ENCODE results near the gene FBLN2.
"Not testable (repeated sequence)": the region's sequence is repeated elsewhere in the genome, so short reads cannot be mapped to it uniquely, and the experiment has no call there.

The FBLN2 gene

DNA sequence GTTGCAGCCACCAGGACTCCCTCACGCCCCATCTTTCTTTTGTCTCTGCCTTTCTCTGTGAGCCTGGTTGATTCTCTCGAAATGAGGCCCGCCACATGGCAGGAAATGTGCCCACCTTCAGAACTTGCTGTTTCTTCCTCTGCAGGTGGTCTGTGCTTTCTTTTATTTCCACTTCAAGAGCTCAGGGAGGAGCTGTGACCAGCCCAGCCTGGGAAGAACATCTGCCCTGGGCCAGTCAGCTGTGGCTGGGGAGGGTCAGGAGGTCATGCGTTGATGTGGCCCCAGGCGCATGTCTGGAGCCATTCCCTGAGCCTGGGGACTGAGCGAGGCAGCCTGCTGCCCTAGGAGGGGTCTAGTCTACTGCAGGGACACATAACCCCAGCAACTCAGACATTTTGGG is 8.0 kb downstream of the FBLN2 start:
- H3K4me3 ChIP-seq (ENCODE audit: low read length): no peak overlapping the region
- TF ChIP-seq ZNF274 (IDR thresholded peaks at IDR 0.05; ENCODE audit: low read depth, low read length): no peak

DNA sequence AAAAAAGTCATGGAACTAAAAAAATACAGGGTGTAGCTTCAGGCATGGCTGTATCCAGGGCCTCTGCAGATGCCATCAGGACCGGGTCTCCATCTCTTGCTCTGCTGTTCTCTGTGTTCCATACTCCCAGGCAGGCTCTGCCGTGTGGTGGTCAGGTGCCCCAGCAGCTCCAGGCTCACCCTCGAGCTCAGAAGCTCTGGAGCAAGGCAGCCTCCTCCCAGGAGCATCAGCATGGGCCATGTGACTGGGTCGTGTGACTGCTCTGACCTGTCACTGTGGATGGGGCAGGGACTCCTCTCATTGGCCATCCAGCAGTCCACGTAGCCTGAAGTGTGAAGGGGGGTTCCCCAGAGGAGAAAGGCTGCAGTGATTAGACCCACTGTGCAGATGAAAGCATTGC is 8.5 kb downstream of the FBLN2 start:
- no peak for TF ChIP-seq ZNF274 (IDR thresholded peaks at IDR 0.05; ENCODE audit: low read depth, low read length)

DNA sequence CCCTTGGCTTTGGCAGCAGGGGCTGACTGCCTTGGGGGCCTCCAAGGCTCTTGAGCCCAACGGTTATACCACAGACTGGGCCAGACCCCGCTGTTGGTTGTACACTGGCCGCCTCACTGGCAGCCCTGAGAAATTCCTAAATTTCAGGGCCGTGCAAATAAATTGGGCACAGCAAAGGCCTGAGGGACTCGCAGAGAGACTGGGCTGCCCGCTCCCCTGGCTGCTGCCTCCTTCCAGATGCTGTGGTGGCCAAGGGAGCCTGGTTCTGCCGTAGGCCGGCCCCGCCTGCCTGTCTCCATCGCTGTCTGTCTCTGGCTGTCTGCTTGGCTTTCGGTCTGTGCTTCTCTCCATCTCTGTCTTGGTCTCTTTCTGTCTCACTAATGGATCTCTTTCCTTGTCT is 9.0 kb downstream of the FBLN2 start:
- no peak for TF ChIP-seq ZNF274 (IDR thresholded peaks at IDR 0.05; ENCODE audit: low read depth, low read length)
- H3K4me3 ChIP-seq (ENCODE audit: low read length): no peak overlapping the region

More for the DNA sequence above, 8.5 kb downstream of the FBLN2 start:
- no peak overlapping the region for H3K4me3 ChIP-seq (ENCODE audit: low read length)

DNA sequence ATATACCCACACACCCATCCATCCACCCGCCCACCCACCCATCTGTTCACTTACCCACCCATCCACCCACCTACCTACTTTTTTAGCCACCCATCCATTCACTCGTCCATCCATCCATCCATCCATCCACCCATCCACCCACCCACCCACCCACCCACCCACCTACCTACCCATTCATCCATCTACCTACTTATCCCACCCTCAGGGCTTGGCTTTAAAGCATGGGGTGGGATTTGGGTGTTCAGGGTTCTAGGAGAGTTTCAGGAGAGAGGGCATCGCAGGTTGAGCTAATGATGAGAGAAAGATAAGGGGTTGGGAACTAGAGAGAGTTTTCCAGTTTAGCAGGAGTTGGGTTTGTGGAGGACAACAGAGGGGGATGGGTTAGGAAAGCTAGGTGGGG is 9.7 kb downstream of the FBLN2 start:
- TF ChIP-seq ZNF274 (IDR thresholded peaks at IDR 0.05; ENCODE audit: low read depth, low read length): no peak

DNA sequence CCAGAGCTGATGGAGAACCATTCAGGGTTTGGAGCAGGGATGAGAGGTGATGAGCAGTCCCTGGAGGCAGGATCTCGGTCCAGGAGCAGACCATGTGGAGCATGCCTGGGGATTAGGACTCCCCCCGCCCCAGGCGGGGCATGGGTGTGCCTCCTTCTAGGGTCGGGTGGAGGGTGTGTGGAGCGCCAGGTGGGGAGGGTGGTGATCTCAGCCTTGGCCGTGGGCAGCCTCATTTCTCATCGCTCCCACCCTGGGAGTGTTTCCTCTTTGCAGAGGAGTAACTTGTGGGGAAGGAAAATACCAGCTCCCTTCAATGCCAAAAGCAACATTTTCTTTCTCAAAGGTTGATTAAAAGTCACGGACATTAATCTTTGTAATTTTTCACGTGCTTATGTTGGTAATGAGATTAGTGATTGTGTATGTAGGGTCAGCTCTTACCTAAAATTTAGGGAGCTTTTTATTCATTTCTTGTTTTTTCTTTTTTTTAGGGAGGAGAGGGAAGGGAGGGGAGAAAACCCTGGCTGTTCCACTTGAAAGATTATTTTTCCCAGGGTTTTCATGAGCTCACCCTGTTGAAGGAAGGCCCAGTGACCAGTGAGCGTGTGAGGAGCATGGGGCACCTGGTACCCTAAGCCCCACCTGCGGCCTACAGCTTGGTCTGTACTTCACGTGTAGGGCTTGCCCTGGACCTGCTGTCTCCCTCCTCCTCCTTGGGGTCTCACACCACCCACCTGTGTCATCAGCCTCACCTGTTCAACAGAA is 11.0 kb downstream of the FBLN2 start:
- H3K4me3 ChIP-seq (ENCODE audit: low read length): no peak overlapping the region

More for the DNA sequence above, 9.7 kb downstream of the FBLN2 start:
- H3K4me3 ChIP-seq (ENCODE audit: low read length): no peak overlapping the region

DNA sequence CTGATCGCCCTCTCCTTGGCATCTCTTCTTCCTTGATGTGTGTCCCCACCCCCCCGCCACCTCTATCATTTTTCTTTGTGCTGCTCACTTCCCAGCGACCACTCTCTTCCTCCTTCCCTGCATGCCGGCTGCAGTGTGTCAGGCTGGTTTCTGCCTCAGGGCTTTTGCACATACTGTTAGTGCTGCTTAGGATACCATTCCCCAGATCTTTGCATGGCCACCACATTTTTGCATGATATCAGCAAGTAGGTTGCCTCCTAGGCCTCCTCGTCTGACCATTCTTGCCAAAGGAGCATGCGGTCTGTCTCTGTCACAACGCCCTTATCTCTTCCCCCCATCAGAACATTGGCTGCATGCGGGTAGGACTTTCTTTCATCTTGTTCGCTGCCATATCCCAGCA is 12.5 kb downstream of the FBLN2 start:
- no peak overlapping the region for H3K4me3 ChIP-seq (ENCODE audit: low read length)
- TF ChIP-seq ZNF274 (IDR thresholded peaks at IDR 0.05; ENCODE audit: low read depth, low read length): no peak

More for the DNA sequence above, 11.0 kb downstream of the FBLN2 start:
- TF ChIP-seq ZNF274 (IDR thresholded peaks at IDR 0.05; ENCODE audit: low read depth, low read length): no peak

DNA sequence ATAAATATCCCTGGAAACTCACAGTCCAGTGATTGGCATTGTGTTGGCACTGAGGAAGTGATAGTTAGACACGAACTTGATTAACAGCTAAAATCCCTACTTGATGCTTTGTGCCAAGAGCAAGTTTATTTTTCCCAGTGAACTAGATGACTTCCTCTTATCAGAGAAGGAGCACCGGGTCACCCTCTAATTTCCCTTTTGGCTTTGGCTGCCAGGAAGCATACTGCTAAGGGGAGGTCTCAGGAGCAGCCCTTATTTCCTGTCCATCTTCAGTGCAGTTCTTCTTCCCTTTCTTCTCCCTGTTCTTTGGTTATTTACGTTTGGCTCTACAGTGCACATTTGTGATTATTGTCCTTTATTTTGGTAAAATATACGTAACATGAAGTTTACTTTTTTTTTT is 13.0 kb downstream of the FBLN2 start:
- TF ChIP-seq ZNF274 (IDR thresholded peaks at IDR 0.05; ENCODE audit: low read depth, low read length): no peak
- no peak overlapping the region for H3K4me3 ChIP-seq (ENCODE audit: low read length)

DNA sequence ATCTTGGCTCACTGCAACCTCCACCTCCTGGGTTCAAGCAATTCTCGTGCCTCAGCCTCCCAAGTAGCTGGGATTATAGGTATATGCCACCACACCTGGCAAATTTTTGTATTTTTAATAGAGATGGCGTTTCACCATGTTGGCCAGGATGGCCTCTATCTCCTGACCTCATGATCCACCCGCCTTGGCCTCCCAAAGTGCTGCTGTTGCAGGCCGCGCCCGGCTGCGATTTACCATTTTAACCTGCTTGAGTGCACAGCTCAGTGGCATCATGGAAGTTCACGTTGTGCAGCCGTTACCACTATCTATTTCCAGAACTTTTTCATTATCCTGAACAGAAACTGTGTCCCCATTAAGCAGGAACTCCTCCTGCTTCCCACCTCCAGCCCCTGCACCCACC is 13.5 kb downstream of the FBLN2 start:
- H3K4me3 ChIP-seq (ENCODE audit: low read length): not testable (repeated sequence)

DNA sequence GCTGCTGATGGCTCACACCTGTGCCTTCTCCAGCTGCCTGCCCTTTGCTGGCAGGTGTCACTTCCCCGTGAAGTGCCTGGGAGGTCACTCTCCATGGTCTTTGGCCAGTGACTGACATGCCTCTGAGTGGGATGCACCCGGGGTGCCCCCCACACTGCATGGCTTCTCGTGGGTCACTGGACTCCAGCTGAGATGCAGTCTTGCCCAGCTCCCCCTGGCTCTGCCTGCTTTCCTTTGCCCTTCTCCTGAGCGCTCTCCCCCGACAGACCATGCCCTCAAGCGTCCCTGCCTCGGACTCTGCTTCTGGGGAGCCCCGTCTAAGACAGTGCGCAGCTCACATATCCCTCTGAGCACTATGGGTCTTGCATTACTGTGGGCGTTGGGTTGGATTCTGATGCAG is 14.4 kb downstream of the FBLN2 start:
- no peak for TF ChIP-seq ZNF274 (IDR thresholded peaks at IDR 0.05; ENCODE audit: low read depth, low read length)
- no peak overlapping the region for H3K4me3 ChIP-seq (ENCODE audit: low read length)

DNA sequence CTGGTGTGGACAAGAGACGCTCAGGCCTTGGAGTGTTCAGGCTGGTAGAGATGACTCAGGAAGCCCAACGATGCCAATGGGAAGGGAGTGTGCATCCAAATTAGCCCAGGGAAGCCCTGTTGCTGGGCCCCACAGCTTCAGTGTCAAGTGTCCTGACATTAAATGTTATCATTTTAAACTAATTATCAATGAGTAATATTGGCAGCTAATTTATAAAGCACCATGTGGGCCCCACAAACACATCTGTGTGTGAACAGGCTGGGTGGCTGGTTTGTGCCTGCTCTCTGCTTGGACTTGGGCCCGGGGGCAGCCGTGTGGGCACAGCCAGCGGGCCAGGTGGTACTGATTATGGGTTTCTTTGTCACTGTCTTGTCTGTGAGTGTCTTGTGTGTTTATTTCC is 15.0 kb downstream of the FBLN2 start:
- H3K4me3 ChIP-seq (ENCODE audit: low read length): no peak overlapping the region
- no peak for TF ChIP-seq ZNF274 (IDR thresholded peaks at IDR 0.05; ENCODE audit: low read depth, low read length)

DNA sequence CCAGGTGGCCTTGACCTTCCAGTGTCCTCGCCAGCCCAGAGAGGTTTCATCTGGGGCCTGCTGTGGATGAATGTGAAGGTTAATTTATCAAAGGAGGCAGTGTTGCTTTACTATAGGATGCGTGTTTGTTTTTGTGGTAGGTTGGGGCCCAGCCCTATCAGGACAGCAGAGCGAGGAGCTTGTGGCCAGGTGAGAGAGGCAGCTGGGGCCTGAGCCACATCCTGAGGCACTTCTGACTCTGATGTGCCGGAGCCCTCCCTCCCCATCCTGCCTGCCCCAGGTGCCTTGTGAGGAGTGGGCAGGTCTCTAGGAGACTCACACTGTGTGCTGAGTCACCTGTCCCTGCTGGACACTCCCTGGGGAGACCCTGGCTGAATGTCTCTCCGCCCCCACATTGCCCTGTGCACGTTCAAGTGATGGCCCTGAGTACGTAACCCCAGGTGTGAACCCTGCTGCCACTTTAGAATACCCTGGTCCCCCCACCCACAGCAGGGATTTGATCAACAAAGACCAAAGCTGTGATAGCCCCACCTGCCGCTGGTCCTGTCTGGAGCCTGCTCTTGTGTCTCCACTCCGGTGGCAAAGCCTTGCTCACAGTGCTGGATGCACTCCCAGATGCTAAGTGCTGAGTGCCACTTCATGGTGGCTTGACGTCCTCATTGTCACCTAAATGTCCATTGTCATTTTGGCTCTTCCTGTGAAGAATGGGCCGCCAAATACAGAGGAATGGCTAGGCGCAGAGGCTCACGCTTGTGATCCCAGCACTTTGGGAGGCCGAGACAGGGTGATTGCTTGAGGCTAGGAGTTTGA is 16.0 kb downstream of the FBLN2 start:
- no peak overlapping the region for H3K4me3 ChIP-seq (ENCODE audit: low read length)
- no peak for TF ChIP-seq ZNF274 (IDR thresholded peaks at IDR 0.05; ENCODE audit: low read depth, low read length)

DNA sequence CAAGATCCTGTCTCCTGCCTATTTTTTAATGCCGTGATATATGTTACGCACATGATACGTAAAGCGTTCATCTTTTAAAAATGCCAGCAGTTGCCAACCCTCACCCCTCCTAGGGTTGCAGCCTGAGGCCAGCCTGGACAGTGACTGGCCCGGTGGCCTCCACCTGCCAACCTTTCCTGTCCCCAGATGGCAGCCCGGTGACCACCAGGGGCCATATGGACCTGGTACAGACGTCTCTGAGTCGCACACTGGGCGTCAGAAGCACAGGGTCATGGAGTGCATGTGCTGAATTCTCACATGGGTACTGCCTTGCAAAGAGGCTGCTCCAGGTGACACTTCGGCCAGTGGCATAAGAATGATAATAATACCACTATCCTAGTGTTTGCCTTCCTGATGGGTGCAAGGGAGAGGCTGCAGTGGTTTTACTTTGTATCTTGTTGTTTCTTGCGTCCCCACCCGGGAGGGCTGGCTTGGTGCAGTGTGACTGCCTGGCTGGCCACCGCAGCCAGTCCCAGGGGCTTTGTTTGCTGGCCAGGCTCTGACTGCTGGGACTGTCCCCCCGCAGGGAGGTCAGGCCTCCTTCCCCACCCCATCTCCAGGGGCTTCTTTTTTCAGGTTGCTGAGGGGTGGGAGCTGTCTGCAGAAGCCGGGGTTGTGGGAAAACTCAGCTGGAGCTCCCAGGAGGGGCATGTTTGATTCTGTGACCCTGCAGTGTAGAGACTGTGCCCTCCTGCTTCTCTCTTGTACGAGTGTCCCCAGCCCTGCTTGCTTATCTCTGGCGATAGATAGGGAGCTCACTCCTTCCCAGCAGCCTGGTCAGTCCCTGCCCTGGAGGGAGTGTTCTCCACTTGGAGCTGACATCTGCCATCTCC is 16.9 kb downstream of the FBLN2 start:
- no peak overlapping the region for H3K4me3 ChIP-seq (ENCODE audit: low read length)
- TF ChIP-seq ZNF274 (IDR thresholded peaks at IDR 0.05; ENCODE audit: low read depth, low read length): no peak

DNA sequence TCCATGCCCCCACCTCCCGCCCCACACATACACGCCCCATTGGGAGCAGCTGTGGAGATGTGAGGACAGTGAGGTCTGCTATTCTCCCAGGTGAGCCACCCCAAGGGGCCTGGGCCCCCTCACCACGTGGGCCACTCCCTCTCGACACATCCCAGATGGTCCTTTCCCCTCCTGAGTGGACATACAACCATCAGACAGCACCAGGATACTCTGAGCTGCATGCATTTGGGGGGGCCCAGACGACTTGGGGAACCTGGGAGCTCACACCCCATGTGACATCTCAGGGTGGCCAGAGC is 17.5 kb downstream of the FBLN2 start:
- no peak for TF ChIP-seq ZNF274 (IDR thresholded peaks at IDR 0.05; ENCODE audit: low read depth, low read length)
- H3K4me3 ChIP-seq (ENCODE audit: low read length): no peak overlapping the region

DNA sequence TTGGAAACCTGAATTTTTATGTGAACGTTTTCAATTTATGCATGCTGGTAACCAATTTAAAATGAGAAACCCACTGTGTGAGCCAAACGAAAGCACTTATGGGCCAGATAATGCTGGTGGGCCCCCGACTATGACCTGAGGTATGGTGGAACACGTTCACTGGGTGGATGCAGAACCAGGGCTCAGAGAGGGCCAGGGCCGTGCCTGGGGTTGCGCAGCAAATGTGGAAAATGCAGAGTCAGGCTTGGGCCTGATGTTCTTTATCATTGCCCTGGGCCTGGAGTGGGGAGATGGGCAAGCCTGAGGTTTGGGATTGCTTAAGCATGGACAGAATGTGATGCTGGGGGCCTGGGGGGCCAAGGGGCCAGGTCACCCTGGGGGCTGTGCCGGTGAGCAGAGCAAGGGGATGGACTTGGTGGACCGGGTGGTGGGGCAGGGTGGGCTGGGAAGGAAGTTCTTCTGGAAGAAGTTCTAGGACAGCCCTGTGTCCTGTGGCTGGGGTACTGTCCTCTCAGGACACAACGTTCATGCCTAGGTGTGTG is 17.9 kb downstream of the FBLN2 start:
- no peak for TF ChIP-seq ZNF274 (IDR thresholded peaks at IDR 0.05; ENCODE audit: low read depth, low read length)

More for the DNA sequence above, 17.9 kb downstream of the FBLN2 start:
- H3K4me3 ChIP-seq (ENCODE audit: low read length): no peak overlapping the region
